CD4-positive, alpha-beta T cell (primary cell): Measurements from ENCODE around the gene NKAIN1. TPM values are rescaled to one million over a fixed set of nuclear protein-coding genes. Genes with fewer than 3 reads are reported as not detected.
"Not testable (repeated sequence)": the region's sequence is repeated elsewhere in the genome, so short reads cannot be mapped to it uniquely, and the experiment has no call there.

Experiments
- ATAC-seq: fragments of 200-7000 bp; cut with Tn5 transposase; one replicate; pipeline ENCODE4 v1.10.0; 2022; ENCODE audit warnings: mild to moderate bottlenecking; ENCODE audit not compliant: poor library complexity
- CTCF ChIA-PET: fragments of 350-600 bp; sonication (Branson Sonifier 250); formaldehyde crosslinking; loops from one replicate; lab custom pipeline; 2021; ENCODE audit warnings: antibody characterized with exemption, inconsistent platforms; lab: Charles Lee
- POLR2A ChIA-PET: fragments of 350-600 bp; sonication (Branson Sonifier 250); formaldehyde crosslinking; loops from one replicate; lab custom pipeline; 2021; ENCODE audit warnings: antibody characterized with exemption, inconsistent platforms; lab: Charles Lee
- DNase-seq, 14 experiments: peaks; one replicate each; pipeline ENCODE4 v3.0.0-alpha.2; 2013 to 2020; ENCODE audit warnings: mixed read lengths in 2 of 14
- H3K27ac ChIP-seq, 2 donors: one replicate each; pipeline versions ENCODE4 v1.5.1 to v1.7.0; 2013; ENCODE audit warnings: low read length in 2 of 2, low read depth in 1 of 2, mild to moderate bottlenecking in 1 of 2
- H3K27me3 ChIP-seq, 2 experiments: 1 replicate in 1 of 2; 2 replicates in 1 of 2; pipeline versions ENCODE4 v1.6.1 to v1.7.0; 2013; ENCODE audit warnings: low read length in 2 of 2, control low read depth in 1 of 2, mild to moderate bottlenecking in 1 of 2, moderate library complexity in 1 of 2; ENCODE audit not compliant: insufficient read depth in 2 of 2, control insufficient read depth in 1 of 2
- H3K36me3 ChIP-seq: one replicate; pipeline ENCODE4 v1.6.1; 2013; ENCODE audit warnings: low read length, control low read depth; ENCODE audit not compliant: insufficient read depth
- H3K4me1 ChIP-seq: one replicate; pipeline ENCODE4 v1.6.1; 2013; ENCODE audit warnings: low read length, control low read depth; ENCODE audit not compliant: insufficient read depth
- H3K4me3 ChIP-seq: one replicate; pipeline ENCODE4 v1.5.1; 2013; ENCODE audit warnings: mild to moderate bottlenecking, low read length, moderate library complexity
- H3K9me3 ChIP-seq, 2 experiments: 1 replicate in 1 of 2; 2 replicates in 1 of 2; pipeline versions ENCODE4 v1.6.1 to v1.7.0; 2013; ENCODE audit warnings: low read length in 2 of 2, mild to moderate bottlenecking in 2 of 2, control low read depth in 1 of 2, moderate library complexity in 1 of 2; ENCODE audit not compliant: control insufficient read depth in 1 of 2, insufficient read depth in 1 of 2
- H3K27ac Mint-ChIP-seq: one replicate; pipeline ENCODE4 v1.8.0; 2020; ENCODE audit warnings: mixed read lengths
- H3K27me3 Mint-ChIP-seq: one replicate; pipeline ENCODE4 v1.8.0; 2021; ENCODE audit warnings: mixed read lengths
- H3K36me3 Mint-ChIP-seq: one replicate; pipeline ENCODE4 v1.8.0; 2021; ENCODE audit warnings: low read depth, mixed read lengths
- H3K4me1 Mint-ChIP-seq: one replicate; pipeline ENCODE4 v1.8.0; 2021; ENCODE audit warnings: low read depth, mixed read lengths
- H3K4me3 Mint-ChIP-seq: one replicate; pipeline ENCODE4 v1.8.0; 2020; ENCODE audit warnings: mild to moderate bottlenecking, mixed read lengths
- H3K9me3 Mint-ChIP-seq: one replicate; pipeline ENCODE4 v1.8.0; 2020; ENCODE audit warnings: mixed read lengths
- CTCF ChIP-seq: fragments of 200-600 bp; IDR thresholded peaks from one replicate; pipeline ENCODE4 v1.8.0; 2022; ENCODE audit warnings: antibody characterized with exemption, mild to moderate bottlenecking
- intact Hi-C, 2 experiments: fragments of 100-400 bp; cut with DNase I in 1 of 2; cut with micrococcal nuclease in 1 of 2; formaldehyde crosslinking; loops; one replicate each; pipeline versions ENCODE4 v1.15.1 to v1.9.0; 2023 to 2025; cut with DNase I, micrococcal nuclease
- total RNA-seq, 174 experiments: library from RNA in 2 of 174; stranded (reverse) in 2 of 174; gene quantifications; one replicate each; pipeline ENCODE4 v1.2.3 and lab custom pipeline; 2021 to 2026

The NKAIN1 gene
- total RNA-seq, 2 experiments from 2014 or later: not detected

DNA sequence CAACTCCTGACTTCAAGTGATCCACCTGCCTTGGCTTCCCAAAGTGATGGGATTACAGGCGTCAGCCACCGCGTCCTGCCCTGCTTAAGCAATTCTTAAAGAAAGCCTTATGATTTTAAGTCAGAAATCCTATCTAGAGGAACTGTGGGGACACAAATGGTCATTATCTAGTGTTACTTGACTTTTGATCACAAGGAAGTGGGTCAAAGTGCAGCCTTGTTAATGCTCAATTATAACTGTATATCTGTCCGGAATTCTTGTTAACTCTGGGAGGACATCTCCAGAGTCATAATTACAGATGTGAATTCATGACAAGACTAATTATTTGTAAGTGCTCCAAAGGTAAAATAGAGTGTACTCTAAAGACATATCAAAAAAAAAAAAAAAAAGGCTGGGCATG, 97.3 kb downstream of the NKAIN1 start:
- H3K4me3 Mint-ChIP-seq: no peak overlapping the region
- POLR2A ChIA-PET: no interaction called here
- TF ChIP-seq CTCF: no peak

GRCh38 chr1:31140299-31140698, 99.4 kb downstream of the NKAIN1 start:
- Histone ChIP-seq H3K36me3 (no peaks in the 10 kb centered on the region), H3K9me3 (no peaks in the 10 kb centered on the region), H3K27ac (no peak overlapping the region), H3K27me3 (no peaks in the 10 kb centered on the region), H3K4me1 (no peaks in the 10 kb centered on the region), H3K4me3 (no peak overlapping the region)
- no peak for DNase-seq
- no peak for ATAC-seq
- no peaks in the 10 kb centered on the region for H3K27me3 Mint-ChIP-seq
- no peaks in the 10 kb centered on the region for H3K9me3 Mint-ChIP-seq
- ChIA-PET POLR2A (interaction anchor here (0.6 kb wide), 1 partner anchor 13 kb away, joined by 3 read pairs; no protein-coding TSS in a partner anchor), CTCF (no interaction called here)
- no peaks in the 10 kb centered on the region for H3K4me1 Mint-ChIP-seq
- H3K27ac Mint-ChIP-seq: no peak overlapping the region
- no peaks in the 10 kb centered on the region for H3K36me3 Mint-ChIP-seq
- TF ChIP-seq CTCF: no peak
- H3K4me3 Mint-ChIP-seq: no peak overlapping the region
- intact Hi-C loops: no loop called here

More for the DNA sequence above, 97.3 kb downstream of the NKAIN1 start:
- H3K36me3 Mint-ChIP-seq: no peaks in the 10 kb centered on the region
- H3K9me3 ChIP-seq: no peaks in the 10 kb centered on the region
- ATAC-seq (no peak), DNase-seq (no peak)
- H3K27ac Mint-ChIP-seq: no peak overlapping the region
- no peaks in the 10 kb centered on the region for H3K36me3 ChIP-seq
- CTCF ChIA-PET: no interaction called here
- intact Hi-C loops: no loop called here
- no peaks in the 10 kb centered on the region for H3K4me1 ChIP-seq
- H3K4me3 ChIP-seq: no peak overlapping the region
- H3K4me1 Mint-ChIP-seq: no peaks in the 10 kb centered on the region
- H3K27ac ChIP-seq: no peak overlapping the region
- H3K27me3 Mint-ChIP-seq: no peaks in the 10 kb centered on the region
- H3K9me3 Mint-ChIP-seq: no peaks in the 10 kb centered on the region
- no peaks in the 10 kb centered on the region for H3K27me3 ChIP-seq

GRCh38 chr1:31138797-31139521, 100.7 kb downstream of the NKAIN1 start:
- H3K27ac ChIP-seq, H3K4me3 Mint-ChIP-seq, H3K27ac Mint-ChIP-seq, POLR2A ChIA-PET, DNase-seq, H3K4me1 ChIP-seq, intact Hi-C loops, H3K9me3 ChIP-seq, H3K4me1 Mint-ChIP-seq, ATAC-seq, H3K9me3 Mint-ChIP-seq, H3K27me3 Mint-ChIP-seq, H3K27me3 ChIP-seq, H3K36me3 ChIP-seq, H3K36me3 Mint-ChIP-seq, CTCF ChIA-PET, H3K4me3 ChIP-seq: not testable (repeated sequence)

DNA sequence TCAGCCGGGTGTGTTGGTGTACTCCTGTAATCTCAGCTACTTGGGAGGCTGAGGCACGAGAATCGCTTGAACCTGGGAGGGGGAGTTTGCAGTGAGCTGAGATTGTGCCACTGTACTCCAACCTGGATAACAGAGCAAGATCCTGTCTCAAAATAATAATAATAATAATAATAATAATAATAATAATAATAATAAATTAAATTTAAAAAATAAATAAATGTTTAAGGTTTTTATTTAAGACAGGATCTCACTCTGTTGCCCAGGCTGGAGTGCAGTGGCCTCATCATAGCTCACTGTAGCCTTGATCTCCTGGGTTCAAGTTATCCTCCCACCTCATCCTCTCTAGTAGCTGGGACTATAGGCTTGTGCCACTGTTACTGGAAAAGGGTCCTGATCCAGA, 101.8 kb downstream of the NKAIN1 start:
- H3K27ac ChIP-seq, H3K27me3 Mint-ChIP-seq, H3K9me3 Mint-ChIP-seq, intact Hi-C loops, H3K36me3 Mint-ChIP-seq, H3K9me3 ChIP-seq, POLR2A ChIA-PET, H3K27me3 ChIP-seq, H3K4me1 ChIP-seq, DNase-seq, H3K36me3 ChIP-seq, H3K4me1 Mint-ChIP-seq, ATAC-seq, H3K4me3 Mint-ChIP-seq, H3K27ac Mint-ChIP-seq, H3K4me3 ChIP-seq: not testable (repeated sequence)
- CTCF ChIA-PET: interaction anchor here (0.6 kb wide), 1 partner anchor 501 kb away, joined by 4 read pairs; no protein-coding TSS in a partner anchor
